Vagina (tissue), 2 donors: ENCODE measurements around the gene PTPA.

ENCODE experiments used
- POLR2A ChIP-seq, 2 donors: fragments of 450-650 bp; IDR thresholded peaks; one replicate each; pipeline ENCODE4 v1.6.1; 2017; ENCODE audit warnings: antibody characterized with exemption in 2 of 2, mild to moderate bottlenecking in 2 of 2, moderate library complexity in 2 of 2
- POLR2AphosphoS5 ChIP-seq, 2 donors: sonication (generic); formaldehyde crosslinking; IDR thresholded peaks; one replicate each; pipeline ENCODE4 v1.9.0; 2017; ENCODE audit warnings: antibody characterized with exemption in 2 of 2, mild to moderate bottlenecking in 2 of 2, low read depth in 1 of 2; ENCODE audit not compliant: insufficient read depth in 1 of 2
- TF ChIP-seq, protein P1 (sequence below), 3 experiments: fragments of 450-650 bp in 2 of 3; fragments of 200-600 bp in 1 of 3; sonication (generic) in 1 of 3; IDR thresholded peaks; one replicate each; pipeline ENCODE4 v1.5.1; 2017 to 2019; ENCODE audit warnings: antibody characterized with exemption in 3 of 3, mild to moderate bottlenecking in 2 of 3, moderate library complexity in 2 of 3

DNA sequence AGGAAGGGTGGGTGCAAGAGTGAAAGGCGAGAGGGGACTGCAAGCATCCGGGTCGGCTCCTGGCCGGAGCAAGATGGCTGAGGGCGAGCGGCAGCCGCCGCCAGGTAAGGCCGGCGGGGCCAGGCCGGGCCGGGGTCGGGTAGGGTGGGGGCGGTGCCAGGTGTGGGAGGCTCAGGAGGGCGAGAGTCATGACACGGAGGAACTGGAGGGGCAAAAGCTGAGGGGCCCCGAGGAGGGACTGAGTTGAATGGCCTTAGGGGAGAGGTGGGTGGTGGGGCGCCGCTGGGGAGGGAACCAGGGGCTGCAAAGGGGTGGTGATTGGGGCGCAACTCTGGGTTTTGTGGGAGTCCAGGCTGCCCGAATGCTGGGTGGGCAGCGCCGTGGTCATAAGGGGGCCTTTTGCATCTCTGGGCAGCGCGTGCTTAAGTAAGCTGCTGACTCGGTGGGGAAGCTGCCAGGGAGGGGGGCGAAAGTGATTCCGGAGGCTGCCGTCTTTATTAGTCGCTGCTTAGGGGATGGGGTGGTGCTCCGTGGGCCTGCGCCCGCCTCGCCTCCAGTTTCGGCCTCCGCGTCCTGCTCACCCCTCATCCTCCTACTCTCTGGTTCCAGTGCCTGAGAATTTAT lies 425 bp downstream of the PTPA start:
- TF ChIP-seq, protein P1, sequence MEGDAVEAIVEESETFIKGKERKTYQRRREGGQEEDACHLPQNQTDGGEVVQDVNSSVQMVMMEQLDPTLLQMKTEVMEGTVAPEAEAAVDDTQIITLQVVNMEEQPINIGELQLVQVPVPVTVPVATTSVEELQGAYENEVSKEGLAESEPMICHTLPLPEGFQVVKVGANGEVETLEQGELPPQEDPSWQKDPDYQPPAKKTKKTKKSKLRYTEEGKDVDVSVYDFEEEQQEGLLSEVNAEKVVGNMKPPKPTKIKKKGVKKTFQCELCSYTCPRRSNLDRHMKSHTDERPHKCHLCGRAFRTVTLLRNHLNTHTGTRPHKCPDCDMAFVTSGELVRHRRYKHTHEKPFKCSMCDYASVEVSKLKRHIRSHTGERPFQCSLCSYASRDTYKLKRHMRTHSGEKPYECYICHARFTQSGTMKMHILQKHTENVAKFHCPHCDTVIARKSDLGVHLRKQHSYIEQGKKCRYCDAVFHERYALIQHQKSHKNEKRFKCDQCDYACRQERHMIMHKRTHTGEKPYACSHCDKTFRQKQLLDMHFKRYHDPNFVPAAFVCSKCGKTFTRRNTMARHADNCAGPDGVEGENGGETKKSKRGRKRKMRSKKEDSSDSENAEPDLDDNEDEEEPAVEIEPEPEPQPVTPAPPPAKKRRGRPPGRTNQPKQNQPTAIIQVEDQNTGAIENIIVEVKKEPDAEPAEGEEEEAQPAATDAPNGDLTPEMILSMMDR (IDR thresholded peaks at IDR 0.05), result no peak
- TF ChIP-seq POLR2A (IDR thresholded peaks at IDR 0.05) (no peak), POLR2AphosphoS5 (IDR thresholded peaks at IDR 0.05; ENCODE audit: insufficient read depth in 1 of 2, low read depth in 1 of 2) (no peak)
